Non-pigmented ciliary epithelial cell (primary cell): ENCODE results near the gene BCL11B.

Experiments used
- DNase-seq: peaks from one replicate; pipeline ENCODE4 v3.0.0-alpha.2; 2010; ENCODE audit warnings: low read depth

The BCL11B gene

DNA sequence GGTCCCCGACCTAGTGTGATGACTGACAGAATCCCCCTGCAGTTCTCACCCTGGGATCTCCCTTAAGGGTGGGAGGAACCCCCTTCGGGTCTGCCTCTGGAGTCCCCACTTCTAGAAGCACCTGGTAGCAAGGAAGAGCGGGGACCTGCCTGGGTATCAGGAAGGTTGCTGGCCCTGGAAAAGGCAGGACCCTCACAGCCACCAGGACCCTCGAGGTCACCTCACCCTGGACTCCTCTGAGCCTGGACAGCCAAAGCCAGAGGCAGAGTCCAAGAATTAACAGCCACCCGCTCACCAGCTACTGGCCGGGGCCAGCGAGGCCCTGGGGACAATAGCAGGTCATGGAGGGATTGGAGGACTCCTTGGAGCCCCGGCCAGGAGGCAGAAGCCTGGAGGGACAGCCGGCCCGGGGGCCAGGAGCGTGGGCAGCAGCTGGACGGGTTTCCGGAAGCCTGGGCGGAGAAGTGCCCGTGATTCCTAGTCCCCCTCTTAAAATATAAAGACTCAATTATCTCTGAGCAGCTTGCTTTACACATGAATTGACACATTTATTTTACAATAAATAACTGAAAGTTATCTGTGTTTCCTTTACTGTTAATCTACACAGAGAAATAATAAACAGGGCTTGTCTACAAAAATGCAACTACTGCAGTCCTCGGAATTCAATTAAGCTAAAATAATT lies 17.5 kb downstream of the BCL11B start:
- no peak for DNase-seq

DNA sequence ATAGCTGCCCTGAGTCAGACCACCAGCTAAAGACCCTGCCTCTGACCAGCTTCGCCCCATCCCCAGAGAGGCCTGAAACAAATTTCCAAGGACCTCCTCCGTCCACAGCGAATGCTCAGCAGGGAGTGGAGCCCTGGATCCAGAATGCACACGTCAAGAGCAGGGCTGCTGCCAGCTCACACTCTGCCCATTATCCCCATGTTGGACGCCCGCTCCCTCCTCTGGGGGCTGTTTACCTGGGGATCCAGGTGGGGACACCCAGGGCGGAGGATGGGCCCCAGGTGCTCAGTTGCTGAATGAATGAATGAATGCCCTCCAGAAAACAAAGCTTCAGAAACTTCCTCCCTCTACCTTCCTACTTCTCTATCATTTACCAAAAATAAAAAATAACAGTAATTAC lies 18.1 kb downstream of the BCL11B start:
- no peak for DNase-seq

DNA sequence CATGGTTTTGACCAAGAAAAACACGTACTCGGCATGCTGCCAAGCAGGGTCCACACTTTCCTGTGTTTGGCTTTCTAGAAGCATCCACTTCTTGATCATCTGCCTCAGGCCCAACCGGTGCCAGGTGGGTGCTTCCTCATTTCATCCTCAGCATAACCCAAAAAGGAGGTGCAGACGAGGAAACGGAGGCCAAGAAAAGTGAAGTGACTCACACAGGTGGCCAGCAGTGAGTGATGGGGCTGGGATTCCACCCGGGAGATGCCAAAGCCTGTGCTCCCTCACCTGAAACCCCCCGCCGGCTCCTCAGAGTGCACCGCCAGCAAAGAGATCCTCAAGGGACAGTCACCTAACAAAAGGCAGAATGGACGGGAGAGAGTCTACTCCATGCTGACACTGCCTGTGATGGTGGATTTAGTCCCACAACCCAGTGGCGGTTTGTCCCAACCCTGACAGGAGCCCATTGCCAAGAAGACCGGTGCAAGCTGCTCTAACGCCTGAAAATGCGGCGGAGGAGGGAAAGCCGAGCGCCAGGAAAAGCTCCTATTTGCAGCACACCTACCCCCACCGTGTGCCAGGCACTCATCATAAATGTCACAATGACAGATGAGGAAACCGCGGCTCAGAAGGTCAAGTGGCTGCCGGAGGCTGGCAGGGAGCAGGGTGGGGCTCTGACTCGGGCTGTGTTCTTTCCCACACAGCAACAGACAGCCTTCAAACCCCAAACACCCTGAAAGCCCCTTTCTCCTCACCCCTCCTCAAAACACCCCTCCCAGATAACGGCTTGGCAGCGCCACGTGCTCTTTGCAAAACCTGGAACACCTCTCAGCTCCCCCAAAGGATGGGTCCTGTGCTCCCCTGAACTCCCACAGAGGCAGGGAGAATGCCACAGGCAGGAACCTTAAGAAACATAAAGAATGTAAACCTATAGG lies 18.8 kb downstream of the BCL11B start:
- no peak for DNase-seq

DNA sequence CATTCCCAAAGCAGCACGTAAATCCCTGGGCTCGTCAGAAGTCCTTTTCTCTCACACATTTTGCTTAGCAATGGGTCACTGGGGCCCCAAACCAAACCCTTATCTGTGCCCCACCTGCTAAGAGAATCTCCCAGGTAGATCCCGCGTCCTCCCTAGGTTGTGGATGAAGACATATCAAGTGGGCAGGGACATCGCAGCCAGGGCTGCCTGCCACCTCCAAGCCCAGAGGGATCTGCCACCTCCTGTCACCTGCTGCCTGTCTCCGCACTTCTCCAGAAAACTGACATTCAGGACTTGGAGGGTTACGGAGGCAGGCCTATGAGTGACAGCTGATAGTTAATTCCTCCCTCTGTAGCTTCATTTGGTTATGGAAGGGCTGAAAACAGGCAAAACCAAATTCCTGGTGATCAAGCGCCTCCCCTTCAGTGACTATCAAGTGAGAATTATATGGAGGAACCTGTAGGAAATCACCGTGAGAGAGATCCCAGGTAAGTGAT lies 19.5 kb downstream of the BCL11B start:
- DNase-seq, result no peak

DNA sequence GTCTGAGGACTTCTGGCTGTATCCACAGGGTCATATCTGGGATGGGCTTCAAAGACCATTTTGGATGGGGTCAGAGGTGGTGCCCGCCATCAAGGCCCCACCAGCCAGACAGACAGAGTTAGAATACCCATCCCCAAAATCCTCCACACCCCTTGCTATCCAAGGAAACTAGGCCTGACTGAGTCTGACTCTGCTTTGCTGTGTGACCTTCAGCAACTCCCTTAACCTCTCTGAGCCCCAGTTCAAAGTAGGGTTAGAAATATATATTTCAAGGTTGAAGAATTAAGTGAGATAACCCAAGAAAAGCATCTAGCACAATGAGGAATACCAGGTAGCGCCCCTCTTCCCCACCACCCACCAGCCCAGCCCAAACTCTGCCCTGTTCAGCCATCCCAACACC lies 20.3 kb downstream of the BCL11B start:
- no peak for DNase-seq

DNA sequence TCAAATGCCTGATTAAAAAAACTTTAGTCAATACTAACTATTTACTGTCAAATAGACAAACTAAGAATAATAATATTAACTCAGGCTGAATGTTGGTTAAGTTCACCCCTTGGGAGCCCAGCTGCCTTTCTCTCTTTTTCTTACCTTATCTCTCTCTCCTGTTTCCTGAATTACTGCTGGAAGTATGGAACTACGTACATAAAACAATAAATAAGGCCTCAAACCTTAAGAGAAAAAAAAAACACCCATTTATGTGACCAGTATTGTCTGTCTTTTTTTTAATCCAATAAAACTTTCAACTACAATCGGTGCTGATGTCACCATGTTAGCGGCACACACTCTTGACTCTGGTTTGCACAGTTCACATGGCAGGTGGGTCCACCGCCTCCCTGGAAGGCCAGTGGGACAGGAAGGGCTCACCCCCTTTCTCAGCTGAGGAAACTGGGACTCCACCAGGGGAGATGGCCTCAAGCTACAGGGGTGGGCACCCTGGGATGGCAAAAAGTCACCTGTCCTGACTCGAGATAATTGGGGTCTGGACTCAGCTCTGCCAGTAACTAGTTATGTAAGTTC lies 21.3 kb downstream of the BCL11B start:
- no peak for DNase-seq

DNA sequence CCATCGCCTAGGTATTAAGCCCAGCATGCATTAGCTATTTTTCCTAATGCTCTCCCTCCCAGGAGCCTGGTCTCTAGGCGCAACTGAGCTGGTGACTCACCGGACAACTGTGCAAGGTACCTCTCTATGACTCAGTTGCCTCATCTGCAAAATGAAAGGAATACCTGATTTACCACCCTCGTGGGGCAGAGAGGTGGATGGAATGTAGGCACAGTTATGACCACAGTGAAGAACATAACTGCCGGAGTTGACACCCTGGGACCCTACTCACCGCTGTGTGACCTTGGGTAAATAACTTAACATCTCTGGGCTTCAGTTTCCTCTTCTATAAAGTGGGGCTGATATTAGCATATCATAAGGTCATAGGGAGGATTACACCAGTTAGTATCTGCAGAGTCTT lies 22.6 kb downstream of the BCL11B start:
- DNase-seq, result no peak

DNA sequence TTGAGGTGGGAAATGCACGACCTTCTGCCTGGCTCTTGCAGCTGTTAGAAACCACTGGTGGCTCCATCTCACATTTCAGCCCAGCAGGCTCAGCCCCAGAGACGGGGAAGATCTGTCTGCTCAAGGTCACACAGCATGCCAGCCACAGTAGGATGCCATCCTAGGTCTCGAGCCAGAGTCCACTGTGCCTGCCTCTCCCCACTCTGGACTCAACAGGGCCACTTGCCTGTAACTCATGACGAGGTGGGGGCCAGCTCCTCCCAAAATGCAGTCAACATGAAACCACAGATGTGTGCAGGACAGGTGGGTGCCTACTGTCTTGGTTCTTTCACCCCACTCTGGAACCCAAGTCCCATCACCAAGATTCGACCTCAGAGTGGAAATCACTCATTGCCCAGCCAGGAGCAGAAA lies 23.2 kb downstream of the BCL11B start:
- DNase-seq, result no peak

DNA sequence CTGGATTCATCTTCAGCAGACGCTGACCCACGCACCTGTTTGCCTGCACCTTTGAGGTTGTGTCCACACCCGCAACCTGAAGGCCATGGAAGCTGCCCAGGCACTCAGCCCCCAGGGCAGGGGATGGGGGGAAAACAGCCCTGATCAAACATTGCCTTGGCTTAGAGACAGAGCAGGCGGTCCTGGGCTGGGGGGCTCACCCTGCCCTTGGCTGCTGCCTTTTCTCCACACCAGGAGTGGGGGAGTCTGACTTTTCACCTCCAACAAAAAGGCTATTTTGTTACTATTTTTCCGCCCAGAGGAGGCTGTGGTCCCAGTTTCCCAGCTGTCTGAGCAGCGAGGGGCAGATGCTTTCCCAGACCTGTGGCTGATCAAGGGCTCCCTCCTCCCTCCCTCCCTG lies 24.2 kb downstream of the BCL11B start:
- DNase-seq, result no peak

DNA sequence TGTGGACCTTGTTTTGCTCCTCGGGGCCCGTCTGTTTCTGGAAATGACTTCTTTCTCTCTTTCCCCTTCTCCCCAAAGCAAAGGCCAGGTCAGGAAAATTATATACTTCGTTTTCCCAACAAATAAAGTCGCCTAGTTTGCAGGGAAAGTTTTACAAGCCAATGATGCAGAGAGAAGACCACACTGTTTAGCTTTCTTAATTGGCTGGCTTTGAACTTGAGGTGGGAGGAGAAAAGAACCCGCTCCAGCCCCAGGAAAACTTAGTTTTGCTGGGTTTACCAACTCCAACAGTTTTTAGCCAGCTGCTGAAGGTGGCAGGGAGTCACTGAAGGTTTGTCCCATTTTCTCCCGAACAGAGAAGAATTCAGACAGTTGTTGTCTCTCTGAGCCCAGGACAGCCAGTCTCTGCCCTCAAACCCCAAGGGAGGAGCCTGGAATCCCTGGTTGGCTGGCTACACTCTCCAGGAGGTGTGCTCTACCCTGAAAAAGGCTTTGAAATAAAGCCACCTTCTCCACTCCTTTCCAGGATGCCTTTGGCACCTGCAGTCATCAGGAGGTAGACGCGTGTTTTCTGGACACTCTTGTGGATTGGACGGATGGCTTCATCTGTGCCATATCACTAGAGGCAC lies 24.8 kb downstream of the BCL11B start:
- no peak for DNase-seq

DNA sequence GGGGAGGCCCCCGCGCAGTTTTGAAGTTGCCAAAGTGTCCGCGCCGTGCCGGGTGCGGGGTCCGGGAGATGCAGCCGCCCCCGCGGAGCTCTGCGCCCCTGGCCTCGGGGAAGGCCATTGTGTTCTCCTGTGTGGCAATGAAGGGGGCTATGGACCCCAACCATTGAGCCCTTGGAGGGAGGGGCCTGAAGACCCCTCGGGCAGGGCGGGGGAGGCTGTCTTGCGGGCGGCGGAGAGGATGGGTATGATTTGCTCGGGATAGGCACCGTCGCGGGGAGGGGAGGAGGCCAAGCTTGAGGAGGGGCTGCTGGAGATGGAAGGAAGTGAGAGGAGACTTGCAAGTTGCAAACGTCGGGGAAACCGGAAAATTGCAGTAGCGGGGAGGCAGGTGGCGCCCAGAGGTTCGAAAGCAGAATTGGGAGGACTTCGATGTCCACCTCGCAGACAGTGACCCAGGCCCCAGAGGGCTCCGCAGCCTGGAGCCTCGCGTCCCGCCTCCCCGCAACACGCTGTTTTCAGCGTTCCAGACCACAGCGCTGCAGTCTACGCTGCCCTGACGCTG lies 25.4 kb downstream of the BCL11B start:
- no peak for DNase-seq

DNA sequence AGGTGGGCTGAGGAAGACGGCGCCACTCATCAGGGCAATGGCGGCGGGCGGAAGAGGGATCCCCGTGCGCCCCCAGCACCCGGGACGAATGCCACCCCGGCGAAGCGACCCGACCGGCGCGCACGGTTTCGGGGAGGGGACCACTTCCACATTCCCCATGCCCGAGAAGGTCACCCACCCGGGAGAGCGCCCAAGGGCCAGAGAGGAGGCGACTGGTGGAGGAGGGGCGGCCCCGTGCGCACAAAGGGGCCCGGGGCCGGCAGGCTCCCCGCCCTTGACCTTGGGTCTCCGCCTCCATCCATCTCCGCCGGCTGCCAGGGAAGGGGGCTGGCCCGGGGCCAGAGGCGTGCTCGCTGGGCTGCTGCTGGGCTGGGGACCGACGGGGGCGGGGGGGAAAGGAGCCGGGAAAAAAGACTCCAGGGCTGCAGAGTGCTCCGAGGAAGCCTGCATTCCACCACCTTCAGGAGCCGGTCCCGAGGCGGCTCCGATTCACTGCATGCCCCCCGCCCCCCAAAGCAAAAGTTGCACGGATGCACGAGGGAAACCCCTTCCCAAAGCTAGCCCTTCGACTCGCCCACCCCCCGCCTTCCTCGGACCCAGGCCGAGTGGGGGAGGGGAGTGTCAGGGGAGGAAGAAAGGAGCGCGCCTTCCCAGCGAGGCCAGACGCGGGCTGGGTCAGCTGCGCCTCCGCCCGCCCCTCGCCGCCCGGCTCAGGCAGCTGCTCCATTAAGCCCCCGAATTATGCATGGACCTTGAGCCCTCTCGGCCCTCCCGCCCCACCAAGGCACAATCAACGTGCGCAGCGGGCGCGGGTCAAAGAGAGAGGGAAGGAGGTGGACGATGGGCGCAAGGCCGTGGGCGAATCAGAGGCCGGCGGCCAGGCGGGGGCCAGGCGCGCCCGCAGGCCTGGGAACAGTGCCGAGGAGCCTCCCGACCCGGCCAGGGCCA lies 26.2 kb downstream of the BCL11B start:
- no peak for DNase-seq

DNA sequence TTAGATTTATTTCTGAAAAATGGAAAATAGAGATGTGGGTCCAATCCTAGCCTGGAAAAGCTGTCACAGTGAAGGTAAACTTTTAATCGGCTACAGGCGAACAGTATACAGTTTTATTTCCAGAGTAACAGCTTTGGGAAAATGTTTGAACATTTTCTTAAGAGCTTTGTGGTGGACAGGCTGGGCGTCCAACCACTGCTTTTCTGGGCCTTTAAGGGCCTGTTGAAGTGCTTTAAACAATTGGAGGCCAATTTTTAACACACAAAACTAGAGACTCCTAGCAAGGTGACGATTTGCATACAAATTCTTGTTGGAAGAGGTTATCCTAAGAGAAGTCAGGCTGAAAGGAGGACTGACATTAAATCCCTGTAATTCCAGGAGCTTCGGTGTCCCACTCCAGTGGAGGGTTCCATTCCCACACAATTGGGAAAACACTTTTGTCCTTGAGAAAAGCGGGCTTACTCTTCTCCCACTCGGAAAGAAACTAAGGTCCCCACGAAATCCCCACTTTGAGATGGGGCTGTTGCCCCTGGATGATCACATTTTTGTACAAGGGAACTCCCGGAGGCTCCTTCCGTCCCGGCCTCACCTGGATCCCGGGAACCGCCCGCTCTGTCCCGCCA lies 26.9 kb downstream of the BCL11B start:
- DNase-seq, result no peak

DNA sequence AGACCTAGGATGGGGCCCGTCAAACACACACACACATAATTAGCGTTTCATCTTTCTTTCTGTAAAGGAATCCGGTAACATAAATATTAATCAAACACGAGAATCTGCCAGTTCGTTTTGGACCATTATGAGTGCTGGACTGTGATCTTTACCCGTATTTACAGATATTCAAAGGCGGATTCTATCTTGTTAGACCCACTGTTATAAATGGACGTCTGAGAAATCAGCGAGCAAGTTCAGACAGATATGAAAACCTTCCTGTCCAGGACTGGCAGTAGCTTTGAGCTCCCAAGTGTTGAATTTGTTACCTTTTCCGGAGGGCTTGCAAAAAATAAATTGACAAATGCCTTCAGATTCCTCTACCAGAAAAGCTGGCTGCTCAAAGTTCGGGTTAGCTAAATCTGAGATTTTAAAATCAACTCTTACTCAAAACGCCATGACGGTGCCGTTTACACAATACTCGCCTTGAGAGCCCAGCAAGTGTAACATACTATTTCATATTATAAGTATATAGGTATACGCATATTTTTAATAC lies 27.6 kb downstream of the BCL11B start:
- no peak for DNase-seq

DNA sequence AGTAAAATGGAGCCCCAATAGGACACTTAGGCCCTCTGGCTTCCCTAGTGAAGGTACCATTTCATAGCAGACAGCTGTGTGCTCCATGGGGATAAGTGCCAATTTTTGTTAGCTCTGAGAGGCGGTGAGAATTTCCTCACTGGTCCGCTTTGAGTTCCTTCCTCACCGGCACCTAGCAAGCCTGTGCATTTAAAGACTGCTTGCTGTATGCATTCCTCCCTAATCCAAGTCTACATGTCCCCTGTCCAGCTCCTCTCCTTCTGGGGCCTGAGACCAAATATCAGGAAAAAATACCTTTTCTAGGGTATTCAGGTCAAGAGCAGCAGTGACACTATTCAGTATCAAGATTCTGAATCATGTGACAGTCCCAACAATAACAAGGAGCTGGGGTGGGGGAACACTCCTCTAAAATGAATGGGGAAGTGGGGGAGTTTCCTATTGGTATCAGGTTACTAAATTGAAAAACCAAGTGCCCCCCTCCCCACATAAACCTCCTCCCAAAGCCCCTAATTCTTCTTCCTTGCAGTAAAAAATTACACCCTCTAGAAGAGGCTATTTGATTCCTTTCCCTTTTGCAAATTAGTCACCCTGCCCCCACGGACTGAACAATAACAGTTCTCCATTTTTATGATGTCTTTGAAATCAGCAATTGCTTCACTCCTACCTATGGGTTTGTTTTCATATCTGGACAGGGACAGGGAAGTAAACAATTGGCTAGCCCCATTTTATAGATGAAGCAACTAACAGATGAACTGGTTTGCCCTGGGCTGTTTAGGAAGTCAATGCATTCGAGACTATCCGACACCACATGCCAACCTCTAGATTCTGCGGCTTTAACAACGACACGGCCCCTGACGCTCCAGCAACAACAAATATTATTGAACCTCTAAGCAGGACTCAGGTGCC lies 28.9 kb downstream of the BCL11B start:
- no peak for DNase-seq

DNA sequence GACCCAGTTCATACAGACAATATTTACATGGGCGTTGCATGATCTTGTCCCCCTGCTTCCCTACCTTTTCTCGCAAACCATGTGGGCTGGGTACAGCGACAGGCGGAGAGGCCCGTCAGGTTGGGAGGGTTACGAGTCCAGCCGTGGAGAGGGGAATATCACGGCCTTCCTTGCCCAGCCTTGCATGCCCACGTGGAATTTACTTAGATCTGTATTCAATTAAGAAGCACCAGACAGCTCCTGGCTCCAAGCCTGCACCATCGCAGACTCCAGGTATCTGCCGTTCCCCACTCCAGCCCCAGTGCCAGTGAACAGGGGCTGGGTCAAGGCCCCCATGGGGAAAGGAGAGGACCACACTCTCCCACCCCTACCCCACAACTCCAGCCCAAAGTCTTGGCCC lies 29.8 kb downstream of the BCL11B start:
- DNase-seq, result no peak

DNA sequence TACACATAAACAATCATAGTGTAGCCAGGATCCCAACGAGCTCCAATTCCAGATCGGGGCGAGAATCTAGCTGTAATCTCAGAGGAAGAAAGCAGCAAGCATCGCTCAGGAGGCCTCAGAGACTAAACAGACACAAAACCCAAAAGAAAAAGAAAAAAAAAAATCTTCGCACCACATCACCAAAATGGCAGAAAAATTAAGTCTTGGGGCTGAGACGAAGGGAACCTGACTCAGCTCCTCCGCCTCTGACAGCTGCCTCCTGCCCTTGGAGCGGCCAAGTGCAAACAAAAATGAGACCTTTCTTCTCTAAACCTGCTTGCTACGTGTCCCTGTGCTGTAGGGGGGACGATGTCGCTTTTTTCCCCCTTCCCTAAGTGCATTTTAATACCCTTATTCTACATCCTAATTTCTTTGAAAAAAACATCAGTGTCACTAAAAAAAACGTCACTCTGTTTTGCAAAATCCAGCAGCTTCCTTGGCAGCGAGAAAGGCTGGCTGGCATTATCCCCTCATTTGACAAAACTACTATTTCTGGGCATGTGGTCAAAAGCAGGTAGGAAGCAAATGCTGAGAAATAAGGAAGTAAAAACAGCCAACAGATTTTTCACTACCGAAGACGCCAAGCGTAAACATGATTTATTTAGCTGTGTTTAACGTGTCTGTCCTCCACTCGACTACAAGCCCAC lies 30.5 kb downstream of the BCL11B start:
- no peak for DNase-seq

DNA sequence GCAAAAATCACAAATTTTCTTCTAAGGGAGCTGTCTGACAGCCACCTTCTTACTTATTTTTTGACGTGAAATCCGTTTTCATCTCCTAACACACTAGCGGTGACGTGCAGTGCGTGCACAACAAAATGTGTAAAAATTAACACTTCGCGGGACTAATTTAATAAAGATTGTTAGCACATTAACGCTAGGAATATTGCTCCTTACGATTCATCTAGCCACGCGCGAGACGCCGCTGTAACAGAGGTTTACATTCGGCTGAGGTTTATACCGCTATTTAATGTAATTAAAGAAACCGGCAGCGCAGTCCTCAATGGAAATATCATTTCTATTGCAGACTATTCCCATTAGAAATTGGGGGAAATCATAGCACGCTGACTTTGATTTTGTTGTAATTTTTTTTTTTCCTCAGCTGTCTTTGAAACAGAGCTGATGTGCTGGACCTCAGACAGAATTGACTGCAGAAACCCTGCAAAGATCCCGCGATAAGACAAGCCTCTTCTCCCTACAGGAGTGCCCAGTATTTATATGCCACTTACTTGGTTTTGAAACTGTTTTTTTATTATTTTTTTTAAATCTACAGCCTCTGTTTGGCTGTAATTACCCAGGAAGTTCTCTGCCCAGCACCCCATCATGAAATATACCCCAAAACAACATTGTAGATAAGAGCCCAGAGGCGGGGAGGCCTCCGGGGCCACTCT lies 31.2 kb downstream of the BCL11B start:
- DNase-seq, result no peak
